GM19463 (cell line): Measurements from ENCODE around the gene TMEM253.

Source experiments
- ATAC-seq: cut with Tn5 transposase; IDR thresholded peaks from one replicate; pipeline ENCODE4 v1.9.1; 2021; ENCODE audit warnings: mild to moderate bottlenecking, moderate library complexity; ENCODE audit not compliant: unreplicated experiment

Gene TMEM253

DNA sequence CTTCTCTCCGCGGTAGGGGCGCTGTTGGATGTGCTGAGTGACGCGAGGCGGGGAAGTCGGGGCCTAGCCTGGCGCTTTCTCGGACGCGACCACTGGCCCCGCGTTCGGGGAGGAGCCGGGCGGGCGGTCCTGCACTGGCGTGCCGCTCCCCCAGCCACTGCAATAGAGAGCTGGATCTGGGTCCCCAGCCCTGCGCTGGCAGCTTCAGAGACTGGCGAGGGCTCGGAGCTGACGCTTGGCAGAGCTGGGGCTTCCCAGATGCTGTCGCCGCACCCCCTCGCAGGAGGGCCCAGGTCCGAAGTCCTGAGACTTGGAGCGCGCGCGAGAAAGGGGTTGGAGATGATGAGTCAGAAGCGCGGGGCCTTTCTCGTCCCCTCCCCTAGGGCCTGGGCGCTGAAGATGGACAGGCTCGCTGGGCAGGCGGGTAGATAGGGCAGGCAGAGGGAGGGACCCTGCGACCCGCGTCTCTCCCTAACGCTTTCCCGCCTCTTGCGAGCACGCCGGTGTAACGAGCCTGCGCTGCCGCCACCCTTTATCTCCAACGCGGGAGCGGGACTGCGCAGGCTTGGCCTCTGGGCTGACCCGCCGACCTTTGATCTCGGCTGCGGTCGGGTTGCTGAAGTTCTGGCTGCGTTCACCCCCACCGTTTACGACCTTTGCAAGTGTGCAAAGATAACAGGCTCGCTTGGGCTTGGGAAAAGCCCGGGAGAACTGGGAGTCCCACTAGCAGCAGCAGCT lies 3.0 kb downstream of the TMEM253 start:
- ATAC-seq: peak; percentile 86

DNA sequence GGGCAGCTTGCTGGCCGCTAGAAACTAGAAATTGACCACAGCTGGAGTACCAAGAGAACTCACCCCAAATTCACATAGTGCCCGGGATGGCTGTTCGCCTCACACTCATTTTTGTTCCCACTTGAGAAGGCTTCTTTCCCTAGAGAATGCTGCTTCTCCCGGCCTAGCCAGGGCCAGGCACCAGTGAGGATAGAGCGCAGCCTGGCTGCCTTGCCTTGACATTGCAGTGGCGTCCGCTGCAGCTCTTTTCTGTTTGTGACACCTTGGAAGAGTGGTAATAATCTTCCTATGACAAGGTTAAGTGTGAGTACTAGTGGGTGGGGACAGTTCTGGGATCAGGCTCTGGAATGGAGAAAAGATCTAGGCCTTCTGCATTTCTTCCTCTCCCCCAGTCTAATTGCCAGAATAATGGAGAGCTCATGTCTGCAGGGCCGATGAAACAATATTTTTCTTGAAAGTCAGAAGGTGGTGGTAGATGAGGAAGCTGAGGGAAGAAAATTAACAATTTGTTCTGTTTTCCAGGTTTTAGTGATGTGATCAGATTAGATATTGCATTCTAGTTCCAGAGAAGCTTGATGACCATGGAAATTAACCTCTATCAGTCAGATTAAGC lies 3.7 kb downstream of the TMEM253 start:
- peak; percentile 33 for ATAC-seq

DNA sequence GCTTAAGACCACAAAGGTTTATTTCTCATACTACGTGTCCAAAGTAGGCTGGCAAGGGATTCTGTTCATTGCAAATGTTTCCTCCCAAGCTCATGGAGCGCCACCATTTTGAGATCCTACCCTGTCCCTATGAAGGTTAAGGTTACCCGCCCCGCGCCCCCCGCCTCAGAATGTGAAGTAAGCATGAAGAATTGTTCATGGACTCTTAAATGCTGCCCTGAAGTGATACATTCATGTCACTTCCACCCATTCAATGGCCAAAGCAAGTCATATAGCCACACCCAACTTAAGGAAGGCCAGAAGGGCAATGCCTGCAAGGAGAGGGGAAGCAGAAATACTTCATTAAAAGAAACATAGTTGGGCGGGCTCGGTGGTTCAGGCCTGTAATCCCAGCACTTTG lies 4.2 kb downstream of the TMEM253 start:
- ATAC-seq: no peak

DNA sequence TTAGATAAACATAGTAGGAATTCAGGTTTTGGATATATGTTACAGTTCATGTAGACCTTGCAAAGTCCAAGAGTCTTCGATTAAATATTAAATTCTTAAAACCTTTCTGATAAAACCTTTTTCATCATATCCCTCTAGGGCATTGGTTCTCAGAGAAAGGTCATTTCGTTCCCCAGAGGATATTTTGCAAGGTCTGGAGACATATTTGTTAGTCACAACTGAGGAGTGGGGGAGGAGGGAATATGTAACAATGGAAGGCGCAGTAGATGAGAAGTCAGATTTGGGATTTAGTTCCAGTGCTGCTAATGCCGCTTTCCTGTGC lies 5.3 kb downstream of the TMEM253 start:
- ATAC-seq: no peak

DNA sequence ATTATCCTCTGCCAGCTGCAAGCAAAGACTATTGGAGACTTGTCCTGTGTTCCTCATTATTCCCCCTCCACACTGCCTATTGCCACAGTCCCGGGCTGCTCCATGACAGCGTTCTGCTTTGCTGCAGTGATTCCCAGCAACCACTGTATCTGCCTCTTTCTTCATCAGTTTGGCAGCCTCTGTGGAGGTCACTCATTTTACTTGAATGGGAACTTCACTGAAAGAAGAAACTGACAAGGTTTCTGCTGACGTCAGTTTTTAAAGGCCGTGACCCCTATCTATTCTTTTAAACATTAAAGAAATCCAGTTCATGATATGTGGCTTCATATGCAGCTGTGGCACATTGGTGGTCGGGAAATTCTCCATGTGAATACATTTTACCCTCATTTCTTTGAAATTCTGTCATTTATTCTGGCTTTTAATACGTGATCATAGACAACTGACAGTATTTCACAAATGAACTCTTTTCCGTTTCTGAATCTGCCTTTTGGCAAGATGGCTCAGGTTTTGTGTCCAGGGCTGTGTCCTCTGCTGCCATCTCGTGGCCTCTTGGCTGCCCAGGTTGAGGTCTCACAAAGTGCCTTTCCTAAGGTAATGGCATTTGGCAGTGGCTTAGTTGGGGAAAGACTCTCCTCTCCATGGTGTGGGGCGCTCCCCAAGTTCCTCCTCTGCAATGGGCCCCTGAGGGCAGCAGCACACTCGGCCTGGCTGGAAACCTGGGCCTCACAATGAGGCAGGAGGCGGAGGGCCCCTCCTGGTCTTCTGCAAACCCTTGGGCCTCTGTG lies 5.8 kb downstream of the TMEM253 start:
- ATAC-seq: no peak

DNA sequence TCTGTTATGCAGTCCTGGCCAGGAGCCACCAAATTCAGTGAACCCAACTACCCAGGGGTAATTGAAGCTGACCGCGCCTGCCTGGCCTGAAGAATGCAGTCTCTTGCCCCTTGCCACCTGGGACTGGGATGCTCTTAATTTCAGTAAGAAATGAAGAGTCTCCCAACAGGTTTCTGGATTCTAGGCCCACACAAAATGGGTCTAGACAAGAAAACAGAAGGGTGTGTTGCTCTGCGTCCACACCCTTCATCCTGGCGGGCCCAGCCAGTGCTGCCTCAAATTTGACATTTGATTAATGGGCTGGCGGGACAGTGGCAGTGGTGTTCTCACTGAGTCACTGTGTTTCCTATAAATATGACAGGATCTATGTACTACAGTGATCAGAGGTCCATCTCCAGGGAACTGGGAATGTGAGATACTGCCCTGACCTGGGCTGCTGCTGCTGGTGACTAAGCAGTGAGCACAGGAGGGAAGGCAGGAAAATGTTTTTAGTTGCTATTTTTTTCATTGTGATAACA lies 6.5 kb downstream of the TMEM253 start:
- no peak for ATAC-seq

DNA sequence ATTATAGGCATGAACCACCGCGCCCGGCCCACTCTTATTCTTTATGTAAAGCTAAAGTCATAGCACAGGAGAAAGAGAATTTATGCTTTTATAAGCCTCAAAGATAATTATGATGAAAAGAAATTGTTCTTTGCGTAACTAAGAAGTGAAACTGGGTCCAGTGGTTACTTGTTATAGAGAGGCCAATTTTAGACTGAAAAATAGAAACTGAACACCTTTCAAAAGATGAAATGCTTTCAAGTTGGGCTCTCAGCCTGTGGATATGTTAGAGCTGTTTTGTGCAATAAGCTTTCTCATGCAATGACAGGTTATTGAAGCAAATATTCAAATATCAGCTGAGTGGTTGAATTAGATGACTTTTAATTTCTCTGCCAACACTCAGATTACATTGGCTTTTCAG lies 7.9 kb downstream of the TMEM253 start:
- no peak for ATAC-seq

DNA sequence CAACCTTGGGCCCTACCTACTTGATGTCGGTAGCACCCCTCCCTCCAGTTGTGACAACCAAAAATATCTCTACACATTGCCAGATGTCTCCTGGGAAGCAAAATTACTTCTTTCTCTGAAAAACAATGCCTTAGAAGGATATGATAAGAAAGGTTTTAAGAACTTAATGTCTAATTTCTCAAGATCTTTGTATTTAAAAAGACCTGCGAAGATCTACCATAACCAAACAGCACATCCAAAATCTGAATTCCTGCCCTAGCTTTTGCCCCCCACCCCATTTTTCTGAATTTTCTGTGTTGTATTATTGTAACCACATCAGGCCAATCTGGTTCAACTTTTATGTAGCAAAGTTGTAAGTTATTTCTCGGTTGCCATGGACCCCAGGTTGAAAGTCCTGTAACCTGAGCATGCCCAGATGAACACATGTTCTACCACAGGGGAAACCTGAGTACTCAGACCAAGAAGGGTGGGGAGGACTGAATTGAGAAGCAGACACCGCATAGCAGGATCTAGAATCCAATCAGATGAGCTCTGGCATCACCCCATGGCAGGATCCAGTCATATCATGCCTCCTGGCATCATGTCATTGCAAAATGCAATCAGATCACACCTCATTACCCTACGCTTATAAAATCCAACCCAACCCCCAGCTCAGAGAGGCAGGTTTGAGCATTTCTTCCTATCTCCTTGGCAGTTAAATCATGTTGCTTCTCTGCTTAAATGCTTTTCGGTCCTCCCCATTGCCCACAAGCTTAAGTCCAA lies 8.7 kb downstream of the TMEM253 start:
- ATAC-seq: peak; percentile 65

DNA sequence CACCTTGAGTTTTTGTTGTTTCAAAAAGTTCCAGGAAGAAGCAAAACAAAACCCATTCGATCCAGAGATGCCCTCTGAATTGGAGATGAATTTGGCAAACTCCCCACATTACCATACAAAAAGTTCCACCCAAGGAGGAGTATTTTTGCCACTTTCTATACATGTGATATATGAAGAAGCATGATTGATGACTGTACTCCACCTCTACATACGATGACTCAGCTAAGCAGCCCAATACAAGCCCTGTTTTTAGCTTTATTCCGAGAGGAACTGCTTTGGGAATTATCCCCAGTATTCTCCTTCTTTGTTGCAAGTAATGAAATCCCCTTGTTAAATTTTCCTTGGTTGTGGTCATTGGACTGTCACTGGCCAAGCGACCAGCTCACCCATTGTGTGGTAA lies 11.4 kb downstream of the TMEM253 start:
- ATAC-seq: no peak

DNA sequence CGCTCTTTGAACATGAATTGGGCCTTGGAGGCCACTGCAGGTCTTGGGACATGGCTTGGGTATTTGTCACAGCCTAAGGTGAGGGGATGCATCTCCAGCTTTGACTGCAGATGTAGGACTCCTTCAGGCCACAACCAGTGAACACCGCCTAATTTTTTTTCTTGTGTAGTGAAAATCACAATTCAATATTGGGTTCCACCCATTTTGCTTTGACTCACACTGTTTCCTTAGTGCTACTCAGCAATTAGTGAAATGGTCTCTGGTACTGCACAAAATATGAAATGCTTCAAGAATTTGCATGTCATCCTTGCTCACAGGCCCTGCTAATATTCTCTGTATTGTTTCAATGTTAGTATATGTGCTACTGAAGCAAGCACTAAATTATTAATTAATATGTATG lies 12.5 kb downstream of the TMEM253 start:
- ATAC-seq: no peak

DNA sequence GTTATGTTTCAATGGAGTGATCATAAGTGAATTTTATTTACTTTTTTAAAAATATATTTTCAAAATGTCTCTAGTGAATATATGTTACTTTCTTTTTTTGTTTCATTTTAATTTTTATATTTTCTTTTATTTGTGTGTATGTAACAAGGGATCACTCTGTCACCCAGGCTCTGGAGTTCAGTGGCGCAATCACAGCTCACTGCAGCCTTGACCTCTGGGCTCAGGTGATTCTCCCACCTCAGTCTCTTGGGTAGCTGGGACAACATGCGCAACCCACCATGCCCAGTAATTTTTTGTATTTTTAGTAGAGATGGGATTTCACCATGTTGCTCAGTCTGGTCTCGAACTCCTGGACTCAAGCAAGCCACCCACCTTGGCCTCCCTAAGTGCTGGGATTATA lies 18.1 kb downstream of the TMEM253 start:
- ATAC-seq: no peak

DNA sequence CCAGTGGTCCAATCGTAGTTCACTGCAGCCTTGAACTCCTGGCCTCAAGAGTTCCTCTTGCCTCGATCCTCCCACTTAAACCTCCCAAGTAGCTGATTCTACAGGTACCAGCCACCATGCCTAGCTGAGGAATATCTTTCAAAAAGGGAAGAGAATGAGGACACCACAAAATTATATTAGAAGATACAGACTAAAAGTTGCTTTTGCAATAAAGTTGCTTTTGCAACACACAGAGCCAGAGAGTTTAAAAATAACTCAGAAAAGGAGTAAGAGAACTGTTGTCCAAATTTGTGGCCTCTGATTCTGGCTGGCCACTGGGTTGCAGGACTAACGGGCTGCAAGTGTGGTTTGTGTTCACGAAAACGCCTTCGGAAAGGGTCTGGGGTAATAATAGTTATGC lies 19.8 kb downstream of the TMEM253 start:
- no peak for ATAC-seq

DNA sequence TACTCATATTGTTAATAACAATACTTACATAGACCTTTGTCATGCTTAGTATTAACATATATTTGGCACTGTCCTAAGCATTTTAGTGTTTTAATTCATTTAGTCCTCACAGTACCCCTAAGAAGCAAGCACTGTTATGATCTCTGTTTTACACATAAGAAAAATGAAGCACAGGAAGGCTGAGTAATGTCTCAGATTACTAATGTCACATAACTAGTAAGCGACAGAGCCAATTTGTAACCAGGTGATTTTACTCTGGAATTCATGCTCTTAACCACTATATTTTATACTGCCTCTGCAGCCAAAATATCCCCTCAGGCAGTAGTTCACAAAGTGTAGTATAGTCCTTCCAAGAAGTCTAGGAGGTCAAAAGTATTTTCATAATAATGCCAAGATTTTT lies 20.3 kb downstream of the TMEM253 start:
- ATAC-seq: no peak

DNA sequence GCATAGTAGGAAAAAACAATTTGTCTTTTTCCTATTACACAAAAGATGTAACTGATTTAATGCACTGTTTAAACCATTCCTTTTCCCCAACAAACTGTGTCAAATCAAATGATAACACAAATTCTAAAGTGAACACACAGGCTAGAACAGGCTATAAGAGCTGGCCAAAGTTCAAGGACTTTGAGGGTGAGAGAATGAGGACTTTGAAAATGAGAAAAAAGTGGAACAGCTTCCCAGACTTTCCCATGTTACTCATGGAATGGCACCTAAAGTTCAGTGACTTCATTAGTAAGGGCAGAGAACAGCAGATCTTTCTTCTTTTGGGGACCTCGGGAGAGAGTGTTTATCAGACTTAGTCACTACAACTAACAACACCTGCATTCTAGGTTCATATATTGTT lies 22.6 kb downstream of the TMEM253 start:
- ATAC-seq: no peak

DNA sequence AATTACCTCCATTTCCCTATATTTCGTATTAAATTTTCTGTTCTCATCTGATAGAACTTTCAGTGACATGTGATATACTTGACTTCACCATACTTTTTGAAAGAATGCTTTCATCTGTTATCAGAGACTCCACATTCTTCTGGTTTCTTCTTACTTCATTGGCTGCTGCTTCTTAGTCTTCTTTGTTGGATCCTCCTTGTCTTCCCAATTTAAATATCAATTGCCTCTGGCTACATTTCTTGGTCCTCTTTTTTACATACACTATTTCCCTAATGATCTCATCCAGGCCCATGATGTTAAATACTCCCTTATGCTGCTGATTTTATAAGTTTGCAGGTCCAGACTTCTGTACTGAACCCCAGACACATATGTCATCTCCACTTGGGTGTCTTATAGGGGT lies 33.0 kb downstream of the TMEM253 start:
- no peak for ATAC-seq

DNA sequence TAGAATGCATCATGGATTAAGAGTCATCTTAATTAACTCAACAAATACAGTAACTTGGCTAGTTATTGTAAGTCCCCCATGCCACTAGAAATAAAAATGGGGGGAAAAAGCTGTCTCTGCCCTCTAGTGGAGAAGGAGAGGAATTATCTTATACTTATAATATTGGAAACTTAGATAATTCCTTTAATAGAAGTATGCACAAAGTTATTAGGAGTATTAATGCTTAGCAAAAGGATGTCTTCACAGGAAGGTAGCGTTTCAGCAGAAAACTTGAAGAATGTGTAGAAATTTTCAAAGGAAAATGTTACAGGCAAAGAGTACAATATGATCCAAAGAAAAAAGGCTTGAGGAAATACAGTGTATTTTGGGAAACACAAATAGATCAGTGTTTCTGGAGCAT lies 35.2 kb downstream of the TMEM253 start:
- no peak for ATAC-seq

DNA sequence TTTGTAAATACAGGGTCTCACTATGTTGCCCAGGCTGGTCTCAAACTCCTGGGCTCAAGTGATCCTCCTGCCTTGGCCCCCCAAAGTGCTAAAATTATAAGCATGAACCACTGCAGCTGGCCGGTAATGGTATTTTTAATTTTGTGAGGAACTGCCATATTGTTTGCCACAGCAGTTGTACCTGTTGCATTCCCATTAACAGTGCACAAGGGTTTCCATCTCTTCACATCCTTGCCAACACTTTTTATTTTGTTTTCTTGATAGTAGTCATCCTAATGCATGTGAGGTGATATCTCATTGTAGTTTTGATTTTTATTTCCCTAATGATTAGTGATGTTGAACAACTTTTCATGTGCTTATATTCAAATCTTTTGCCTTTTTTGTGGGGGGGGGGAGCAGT lies 41.5 kb downstream of the TMEM253 start:
- no peak for ATAC-seq

DNA sequence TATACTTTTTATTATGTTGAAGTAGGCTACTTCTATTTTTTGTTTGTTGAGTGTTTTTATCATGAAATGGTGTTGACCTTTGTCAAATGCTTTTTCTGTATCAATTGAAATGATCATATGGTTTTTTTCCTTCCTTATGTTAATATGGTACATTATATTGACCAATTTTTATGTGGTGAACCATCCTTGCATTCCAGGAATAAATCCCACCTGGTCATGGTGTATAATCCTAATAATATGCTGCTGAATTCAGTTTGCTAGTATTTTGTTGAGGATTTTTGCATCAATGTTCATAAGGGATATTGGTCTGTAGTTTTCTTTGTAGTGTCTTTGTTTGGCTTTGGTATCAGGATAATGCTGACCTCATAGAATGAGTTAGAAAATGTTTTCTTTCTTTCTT lies 44.6 kb downstream of the TMEM253 start:
- ATAC-seq: no peak

DNA sequence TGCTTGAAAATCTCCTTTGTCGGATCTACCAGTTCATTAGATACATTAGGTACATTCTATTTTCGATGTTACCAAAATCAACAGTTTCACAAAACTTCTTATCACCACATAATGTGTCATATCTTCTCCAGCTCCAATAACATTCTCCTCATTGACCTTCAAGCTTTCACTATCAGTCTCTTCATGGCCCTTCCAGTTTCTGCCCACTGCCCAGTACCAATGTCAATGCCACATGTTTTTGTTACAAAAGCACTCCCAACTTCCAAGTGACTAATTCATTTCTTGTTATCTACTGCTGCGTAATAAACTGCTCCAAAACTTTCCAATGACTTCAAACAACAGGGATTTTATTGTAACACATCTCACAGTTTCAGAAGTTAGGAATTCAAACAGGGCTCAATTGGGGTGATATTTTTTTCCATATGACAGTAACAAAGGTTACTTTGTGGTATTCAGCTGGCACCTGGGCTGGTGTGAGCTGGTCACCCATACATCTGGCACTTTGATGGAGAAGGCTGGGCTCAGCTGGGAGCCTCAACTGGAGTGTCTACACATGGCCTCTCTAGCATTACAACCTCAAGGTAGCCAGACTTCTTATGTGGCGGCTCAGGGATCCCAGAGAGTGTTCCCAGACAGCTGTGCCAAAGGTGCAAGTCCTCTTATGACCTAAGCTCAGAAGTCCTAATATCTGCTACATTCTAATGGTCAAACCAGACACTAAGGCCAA lies 48.9 kb downstream of the TMEM253 start:
- no peak for ATAC-seq
